Measurements from ENCODE around the gene CEP89.

DNA sequence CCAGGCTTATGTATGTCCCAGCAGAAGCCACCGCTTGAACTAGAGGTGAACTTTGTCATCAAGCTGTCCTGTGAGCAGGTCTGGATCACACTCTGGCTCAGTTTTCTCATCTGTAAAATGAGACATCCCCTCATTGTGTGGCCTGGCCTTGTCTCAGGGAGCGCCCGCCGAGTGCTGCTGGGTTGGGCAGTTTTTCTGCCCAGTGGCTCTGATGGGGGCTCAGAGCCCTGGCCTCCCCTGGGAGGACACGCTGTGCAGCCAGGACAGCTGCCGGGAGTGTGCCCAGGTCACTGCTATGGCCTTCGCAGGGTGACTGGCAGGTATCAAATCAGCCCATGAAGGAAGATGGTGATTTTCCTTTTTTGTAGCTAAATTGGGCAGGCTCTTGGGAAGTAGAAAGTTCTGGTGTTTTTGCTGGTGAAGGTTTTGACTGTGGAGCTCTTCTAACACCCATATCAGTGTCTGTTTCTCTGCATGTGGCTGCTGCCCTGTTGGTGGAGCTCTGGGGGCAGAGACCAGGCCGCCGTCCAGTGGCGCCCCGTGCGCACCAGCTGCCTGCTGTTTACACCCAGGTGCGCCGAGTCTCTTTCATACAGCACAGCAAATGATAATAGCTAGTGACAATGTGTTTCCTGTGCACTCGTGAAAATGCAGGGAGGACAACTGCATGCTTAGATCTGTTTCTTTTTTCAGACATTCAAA lies 143.0 kb downstream of the CEP89 start:
- TF ChIP-seq, protein P1, sequence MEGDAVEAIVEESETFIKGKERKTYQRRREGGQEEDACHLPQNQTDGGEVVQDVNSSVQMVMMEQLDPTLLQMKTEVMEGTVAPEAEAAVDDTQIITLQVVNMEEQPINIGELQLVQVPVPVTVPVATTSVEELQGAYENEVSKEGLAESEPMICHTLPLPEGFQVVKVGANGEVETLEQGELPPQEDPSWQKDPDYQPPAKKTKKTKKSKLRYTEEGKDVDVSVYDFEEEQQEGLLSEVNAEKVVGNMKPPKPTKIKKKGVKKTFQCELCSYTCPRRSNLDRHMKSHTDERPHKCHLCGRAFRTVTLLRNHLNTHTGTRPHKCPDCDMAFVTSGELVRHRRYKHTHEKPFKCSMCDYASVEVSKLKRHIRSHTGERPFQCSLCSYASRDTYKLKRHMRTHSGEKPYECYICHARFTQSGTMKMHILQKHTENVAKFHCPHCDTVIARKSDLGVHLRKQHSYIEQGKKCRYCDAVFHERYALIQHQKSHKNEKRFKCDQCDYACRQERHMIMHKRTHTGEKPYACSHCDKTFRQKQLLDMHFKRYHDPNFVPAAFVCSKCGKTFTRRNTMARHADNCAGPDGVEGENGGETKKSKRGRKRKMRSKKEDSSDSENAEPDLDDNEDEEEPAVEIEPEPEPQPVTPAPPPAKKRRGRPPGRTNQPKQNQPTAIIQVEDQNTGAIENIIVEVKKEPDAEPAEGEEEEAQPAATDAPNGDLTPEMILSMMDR (IDR thresholded peaks at IDR 0.05; ENCODE audit: low read depth, low read length): no peak
- TF ChIP-seq EZH2phosphoT487 (IDR thresholded peaks at IDR 0.05; ENCODE audit: low read depth): no peak

Data from OCI-LY3 (cell line).